GM18508 (cell line): ENCODE measurements around the gene IGLL5.

Experiments
- ATAC-seq: cut with Tn5 transposase; IDR thresholded peaks from one replicate; pipeline ENCODE4 v1.9.1; 2021; ENCODE audit warnings: moderate number of reproducible peaks; ENCODE audit not compliant: insufficient read depth, unreplicated experiment

IGLL5 gene

GRCh38 chr22:22882033-22882717 is 5.4 kb upstream of the IGLL5 start:
- no peak for ATAC-seq

- no peak for ATAC-seq
These were observed 4.4 kb upstream of the IGLL5 start for GRCh38 chr22:22883090-22883727.

- no peak for ATAC-seq
These were observed 3.4 kb upstream of the IGLL5 start for GRCh38 chr22:22884010-22884887.

- ATAC-seq: peak; percentile 43
These were observed 2.5 kb upstream of the IGLL5 start for GRCh38 chr22:22884888-22885840.

- ATAC-seq: no peak
These were observed 1.1 kb upstream of the IGLL5 start for GRCh38 chr22:22886546-22886945.

- no peak for ATAC-seq
These were observed 1.1 kb downstream of the IGLL5 start for GRCh38 chr22:22888571-22889353.

- ATAC-seq: no peak
These were observed 2.5 kb downstream of the IGLL5 start for GRCh38 chr22:22890085-22890484.

GRCh38 chr22:22891139-22891621 is 3.6 kb downstream of the IGLL5 start:
- ATAC-seq: no peak

- no peak for ATAC-seq
These were observed 4.8 kb downstream of the IGLL5 start for GRCh38 chr22:22892096-22893052.

- no peak for ATAC-seq
These were observed 5.6 kb downstream of the IGLL5 start for GRCh38 chr22:22893077-22893805.

GRCh38 chr22:22893891-22894739 is 6.5 kb downstream of the IGLL5 start:
- ATAC-seq: no peak

- ATAC-seq: no peak
These were observed 7.4 kb downstream of the IGLL5 start for GRCh38 chr22:22894740-22895731.

- ATAC-seq: no peak
These were observed 8.3 kb downstream of the IGLL5 start for GRCh38 chr22:22895776-22896445.

GRCh38 chr22:22896601-22897000 is 9.0 kb downstream of the IGLL5 start:
- ATAC-seq: no peak

GRCh38 chr22:22897091-22897490 is 9.5 kb downstream of the IGLL5 start:
- no peak for ATAC-seq
